Gastrocnemius medialis (tissue), 4 donors: ENCODE data around the gene CLCN6. TPM values are rescaled to one million over a fixed set of nuclear protein-coding genes. Genes with fewer than 3 reads are reported as not detected.

ENCODE experiments used
- ATAC-seq, 2 donors: fragments of 150-250 bp; one replicate each; pipeline ENCODE4 v1.9.1; 2016
- DNase-seq, 2 donors: peaks; one replicate each; pipeline ENCODE4 v3.0.0-alpha.2; 2019
- H3K27ac ChIP-seq, 4 donors: fragments of 200-600 bp; sonication (generic); 1 replicate in 1 of 4; 2 replicates in 3 of 4; pipeline ENCODE4 v1.5.1; 2016 to 2018; ENCODE audit warnings: mild to moderate bottlenecking in 2 of 4, moderate library complexity in 1 of 4
- H3K27me3 ChIP-seq, 3 donors: fragments of 200-600 bp; sonication (generic) in 2 of 3; 1 replicate in 1 of 3; 2 replicates in 2 of 3; pipeline versions ENCODE4 v1.5.1 to v1.6.0; 2016 to 2019; ENCODE audit warnings: mild to moderate bottlenecking in 1 of 3, moderate library complexity in 1 of 3
- H3K36me3 ChIP-seq, 2 donors: fragments of 200-600 bp; sonication (generic) in 1 of 2; one replicate each; pipeline ENCODE4 v1.5.1; 2017 to 2018
- H3K4me1 ChIP-seq, 2 donors: fragments of 200-600 bp; sonication (generic) in 1 of 2; one replicate each; pipeline ENCODE4 v1.5.1; 2016 to 2017; ENCODE audit warnings: mild to moderate bottlenecking in 2 of 2
- H3K4me3 ChIP-seq, 4 donors: fragments of 200-600 bp; sonication (generic) in 3 of 4; 1 replicate in 1 of 4; 2 replicates in 3 of 4; pipeline ENCODE4 v1.5.1; 2016 to 2019; ENCODE audit warnings: mild to moderate bottlenecking in 2 of 4
- H3K9me3 ChIP-seq, 3 donors: fragments of 200-600 bp; sonication (generic) in 2 of 3; 1 replicate in 1 of 3; 2 replicates in 2 of 3; pipeline ENCODE4 v1.5.1; 2016 to 2019
- POLR2A ChIP-seq, 2 donors: fragments of 450-650 bp; IDR thresholded peaks; one replicate each; pipeline ENCODE4 v1.6.1; 2017; ENCODE audit warnings: antibody characterized with exemption in 2 of 2, mild to moderate bottlenecking in 2 of 2, moderate library complexity in 2 of 2
- in situ Hi-C, 4 donors: fragments of 200-750 bp; cut with MboI; loops; one replicate each; pipeline versions ENCODE4 v1.15.0 to v1.8.0; 2017; ENCODE audit warnings: low sequenced_read_pairs in 4 of 4
- intact Hi-C: fragments of 100-400 bp; cut with DNase I; formaldehyde crosslinking; loops from one replicate; pipeline ENCODE4 v1.15.1; 2023; ENCODE audit warnings: low total_unique reads
- total RNA-seq, 4 donors: library from RNA; depleted of rRNA; stranded (reverse); fragments of >200 nt; gene quantifications; one replicate each; pipeline versions ENCODE4 v1.1.0 to v1.2.3, GENCODE V29; 2016
- TF ChIP-seq, protein P1 (sequence below), 5 experiments: fragments of 450-650 bp in 3 of 5; fragments of 200-600 bp in 2 of 5; sonication (generic) in 2 of 5; IDR thresholded peaks in 4 of 5; conservative IDR thresholded peaks in 1 of 5; 1 replicate in 4 of 5; 2 replicates in 1 of 5; pipeline ENCODE4 v1.5.1; 2016 to 2019; ENCODE audit warnings: antibody characterized with exemption in 5 of 5, mild to moderate bottlenecking in 3 of 5, moderate library complexity in 3 of 5

Gene CLCN6
- total RNA-seq, 4 donors from 2014 or later, result 7.1 to 11.9 (median 9.5) TPM

GRCh38 chr1:11771481-11772043 is 34.4 kb upstream of the CLCN6 start:
- in situ Hi-C loops, result no loop called here
- intact Hi-C loops, result no loop called here
- Histone ChIP-seq H3K9me3 (no peaks in the 10 kb centered on the region), H3K4me3 (no peak overlapping the region), H3K27ac (no peak overlapping the region), H3K36me3 (no peaks in the 10 kb centered on the region), H3K27me3 (no peaks in the 10 kb centered on the region), H3K4me1 (no peaks in the 10 kb centered on the region)
- DNase-seq, result no peak
- TF ChIP-seq POLR2A (IDR thresholded peaks at IDR 0.05), result no peak
- TF ChIP-seq, protein P1, sequence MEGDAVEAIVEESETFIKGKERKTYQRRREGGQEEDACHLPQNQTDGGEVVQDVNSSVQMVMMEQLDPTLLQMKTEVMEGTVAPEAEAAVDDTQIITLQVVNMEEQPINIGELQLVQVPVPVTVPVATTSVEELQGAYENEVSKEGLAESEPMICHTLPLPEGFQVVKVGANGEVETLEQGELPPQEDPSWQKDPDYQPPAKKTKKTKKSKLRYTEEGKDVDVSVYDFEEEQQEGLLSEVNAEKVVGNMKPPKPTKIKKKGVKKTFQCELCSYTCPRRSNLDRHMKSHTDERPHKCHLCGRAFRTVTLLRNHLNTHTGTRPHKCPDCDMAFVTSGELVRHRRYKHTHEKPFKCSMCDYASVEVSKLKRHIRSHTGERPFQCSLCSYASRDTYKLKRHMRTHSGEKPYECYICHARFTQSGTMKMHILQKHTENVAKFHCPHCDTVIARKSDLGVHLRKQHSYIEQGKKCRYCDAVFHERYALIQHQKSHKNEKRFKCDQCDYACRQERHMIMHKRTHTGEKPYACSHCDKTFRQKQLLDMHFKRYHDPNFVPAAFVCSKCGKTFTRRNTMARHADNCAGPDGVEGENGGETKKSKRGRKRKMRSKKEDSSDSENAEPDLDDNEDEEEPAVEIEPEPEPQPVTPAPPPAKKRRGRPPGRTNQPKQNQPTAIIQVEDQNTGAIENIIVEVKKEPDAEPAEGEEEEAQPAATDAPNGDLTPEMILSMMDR (IDR thresholded peaks at IDR 0.05 in 4 of 5, conservative IDR thresholded peaks at IDR 0.05 in 1 of 5), result no peak
- ATAC-seq, result no peak

GRCh38 chr1:11772458-11772857 is 33.5 kb upstream of the CLCN6 start:
- DNase-seq, result no peak
- no peak for TF ChIP-seq POLR2A (IDR thresholded peaks at IDR 0.05)
- TF ChIP-seq, protein P1 (IDR thresholded peaks at IDR 0.05 in 4 of 5, conservative IDR thresholded peaks at IDR 0.05 in 1 of 5), result no peak
- intact Hi-C loops, result no loop called here

GRCh38 chr1:11774753-11775152 is 31.2 kb upstream of the CLCN6 start:
- TF ChIP-seq POLR2A (IDR thresholded peaks at IDR 0.05), result no peak
- TF ChIP-seq, protein P1 (IDR thresholded peaks at IDR 0.05 in 4 of 5, conservative IDR thresholded peaks at IDR 0.05 in 1 of 5), result no peak
- Histone ChIP-seq H3K4me1 (no peaks in the 10 kb centered on the region), H3K27me3 (no peaks in the 10 kb centered on the region), H3K36me3 (no peaks in the 10 kb centered on the region), H3K9me3 (no peaks in the 10 kb centered on the region), H3K4me3 (no peak overlapping the region), H3K27ac (no peak overlapping the region)
- DNase-seq (no peak), ATAC-seq (no peak)
- in situ Hi-C loops (no loop called here), intact Hi-C loops (no loop called here)

More at GRCh38 chr1:11772458-11772857, 33.5 kb upstream of the CLCN6 start:
- Histone ChIP-seq H3K9me3 (no peaks in the 10 kb centered on the region), H3K27me3 (no peaks in the 10 kb centered on the region), H3K27ac (no peak overlapping the region), H3K4me1 (no peaks in the 10 kb centered on the region), H3K4me3 (no peak overlapping the region), H3K36me3 (no peaks in the 10 kb centered on the region)
- no peak for ATAC-seq
- in situ Hi-C loops, result no loop called here

GRCh38 chr1:11777658-11778322 is 28.2 kb upstream of the CLCN6 start:
- in situ Hi-C loops (no loop called here), intact Hi-C loops (no loop called here)

More at GRCh38 chr1:11777658-11778322, 28.2 kb upstream of the CLCN6 start:
- Histone ChIP-seq H3K36me3 (no peaks in the 10 kb centered on the region), H3K4me3 (no peak overlapping the region), H3K4me1 (no peaks in the 10 kb centered on the region), H3K27ac (no peak overlapping the region), H3K27me3 (no peaks in the 10 kb centered on the region), H3K9me3 (no peaks in the 10 kb centered on the region)
- no peak for DNase-seq
- TF ChIP-seq, protein P1 (IDR thresholded peaks at IDR 0.05 in 4 of 5, conservative IDR thresholded peaks at IDR 0.05 in 1 of 5), result no peak
- no peak for TF ChIP-seq POLR2A (IDR thresholded peaks at IDR 0.05)
- no peak for ATAC-seq
